ENCODE results near the gene F2RL3.

The F2RL3 gene

GRCh38 chr19:16896146-16897028 lies 7.6 kb downstream of the F2RL3 start:
- DNase-seq, result peak; percentile 48

- DNase-seq, result peak; percentile 94
Observed at GRCh38 chr19:16897029-16897855, 8.4 kb downstream of the F2RL3 start.

GRCh38 chr19:16897856-16898161 lies 9.0 kb downstream of the F2RL3 start:
- DNase-seq, result no peak

GRCh38 chr19:16898361-16899015 lies 9.7 kb downstream of the F2RL3 start:
- DNase-seq, result peak; percentile 20

GRCh38 chr19:16899566-16900075 lies 10.8 kb downstream of the F2RL3 start:
- peak; percentile 14 for DNase-seq

- DNase-seq, result no peak
Observed at GRCh38 chr19:16901491-16902175, 12.8 kb downstream of the F2RL3 start.

- no peak for DNase-seq
Observed at GRCh38 chr19:16902545-16902944, 13.7 kb downstream of the F2RL3 start.

- no peak for DNase-seq
Observed at GRCh38 chr19:16903347-16903746, 14.5 kb downstream of the F2RL3 start.

GRCh38 chr19:16904599-16904998 lies 15.8 kb downstream of the F2RL3 start:
- no peak for DNase-seq

GRCh38 chr19:16908759-16909158 lies 20.0 kb downstream of the F2RL3 start:
- no peak for DNase-seq

- DNase-seq, result no peak
Observed at GRCh38 chr19:16911046-16911445, 22.2 kb downstream of the F2RL3 start.

- no peak for DNase-seq
Observed at GRCh38 chr19:16912780-16913179, 24.0 kb downstream of the F2RL3 start.

GRCh38 chr19:16914421-16914820 lies 25.6 kb downstream of the F2RL3 start:
- DNase-seq, result no peak

GRCh38 chr19:16915135-16915534 lies 26.3 kb downstream of the F2RL3 start:
- DNase-seq, result no peak

- DNase-seq, result no peak
Observed at GRCh38 chr19:16915734-16916133, 26.9 kb downstream of the F2RL3 start.

GRCh38 chr19:16917401-16917800 lies 28.6 kb downstream of the F2RL3 start:
- no peak for DNase-seq

- no peak for DNase-seq
Observed at GRCh38 chr19:16919496-16919895, 30.7 kb downstream of the F2RL3 start.

- DNase-seq, result no peak
Observed at GRCh38 chr19:16920816-16921529, 32.2 kb downstream of the F2RL3 start.

GRCh38 chr19:16921766-16922591 lies 33.2 kb downstream of the F2RL3 start:
- DNase-seq, result no peak

- DNase-seq, result no peak
Observed at GRCh38 chr19:16922592-16922934, 33.8 kb downstream of the F2RL3 start.

GRCh38 chr19:16922949-16923348 lies 34.1 kb downstream of the F2RL3 start:
- no peak for DNase-seq

Data from left hindlimb (tissue), 1 donor.